Endothelial cell of umbilical vein (primary cell): Measurements from ENCODE around the gene BCAS3. TPM values are rescaled to one million over a fixed set of nuclear protein-coding genes. Genes with fewer than 3 reads are reported as not detected.

ENCODE experiments used
- BruUV-seq: library from RNA; stranded (reverse); fragments of 400-500 nt; replicated peaks from 2 replicates; lab custom pipeline; 2021; lab: Mats Ljungman, UMichigan
- CTCF ChIA-PET: fragments of 300-600, 350-600 bp; sonication (Branson Sonifier 250); formaldehyde crosslinking; loops from one replicate; lab custom pipeline; 2021; ENCODE audit warnings: antibody characterized with exemption, inconsistent platforms; lab: Charles Lee
- POLR2A ChIA-PET: fragments of 300-600, 350-600 bp; sonication (Branson Sonifier 250); formaldehyde crosslinking; loops from one replicate; lab custom pipeline; 2021; ENCODE audit warnings: antibody characterized with exemption, inconsistent platforms; lab: Charles Lee
- DNase-seq: peaks from one replicate; pipeline ENCODE4 v3.0.0-alpha.2; 2011; ENCODE audit warnings: low read depth, low spot score
- FAIRE-seq: peaks from 2 replicates; lab custom pipeline; 2011; peaks lifted over from hg19 to GRCh38; lab: Jason Lieb, UNC
- H2AFZ ChIP-seq: 2 replicates; pipeline ENCODE4 v1.6.0; 2012; ENCODE audit warnings: low read depth, low read length, control low read depth, inconsistent platforms
- H3K27ac ChIP-seq: 2 replicates; pipeline ENCODE4 v1.5.1; 2011; ENCODE audit warnings: low read depth, mild to moderate bottlenecking, control low read depth, low read length, moderate library complexity; ENCODE audit not compliant: insufficient read depth
- H3K27me3 ChIP-seq, 2 experiments: 2 replicates each; pipeline versions ENCODE4 v1.6.0 to v1.6.1; 2011; ENCODE audit warnings: low read length in 2 of 2, mixed read lengths in 1 of 2; ENCODE audit not compliant: control insufficient read depth in 2 of 2, insufficient read depth in 2 of 2
- H3K36me3 ChIP-seq, 2 experiments: 2 replicates in 1 of 2; 3 replicates in 1 of 2; pipeline ENCODE4 v1.5.1; 2011; ENCODE audit warnings: low read length in 2 of 2, mild to moderate bottlenecking in 1 of 2, moderate library complexity in 1 of 2; ENCODE audit not compliant: control insufficient read depth in 2 of 2, insufficient read depth in 2 of 2; ENCODE audit errors: extremely low read depth in 1 of 2
- H3K4me1 ChIP-seq: 3 replicates; pipeline ENCODE4 v1.5.1; 2011; ENCODE audit warnings: mild to moderate bottlenecking, low read length; ENCODE audit not compliant: control insufficient read depth, insufficient read depth; ENCODE audit errors: extremely low read depth
- H3K4me2 ChIP-seq: 2 replicates; pipeline ENCODE4 v1.6.1; 2011; ENCODE audit warnings: low read length, control low read depth, mixed read lengths; ENCODE audit not compliant: insufficient read depth
- H3K4me3 ChIP-seq, 3 experiments: fragments of 200-600 bp in 1 of 3; sonication (generic), shearing (Covaris generic) in 1 of 3; replicated peaks in 1 of 3; 2 replicates each; pipeline ENCODE4 v1.5.1; 2011 to 2016; ENCODE audit warnings: control low read depth in 3 of 3, low read length in 3 of 3, mild to moderate bottlenecking in 2 of 3, inconsistent platforms in 1 of 3, low read depth in 1 of 3, moderate library complexity in 1 of 3; ENCODE audit not compliant: insufficient read depth in 1 of 3
- H3K79me2 ChIP-seq: 2 replicates; pipeline ENCODE4 v1.6.0; 2012; ENCODE audit warnings: low read length, inconsistent platforms; ENCODE audit not compliant: control insufficient read depth, insufficient read depth
- H3K9ac ChIP-seq: replicated peaks from 2 replicates; pipeline ENCODE3; 2011; ENCODE audit warnings: low read length, control low read depth; ENCODE audit not compliant: insufficient read depth; ENCODE audit errors: extremely low read depth
- H3K9me1 ChIP-seq: replicated peaks from 3 replicates; pipeline ENCODE4 v1.6.0; 2011; ENCODE audit warnings: mild to moderate bottlenecking, low read length; ENCODE audit not compliant: control insufficient read depth, insufficient read depth; ENCODE audit errors: extremely low read depth
- H3K9me3 ChIP-seq: replicated peaks from 2 replicates; pipeline ENCODE4 v1.5.1; 2012; ENCODE audit warnings: low read length, inconsistent platforms; ENCODE audit not compliant: control insufficient read depth, insufficient read depth
- H4K20me1 ChIP-seq: replicated peaks from 2 replicates; pipeline ENCODE3; 2011; ENCODE audit warnings: mild to moderate bottlenecking, low read length; ENCODE audit not compliant: control insufficient read depth, insufficient read depth; ENCODE audit errors: extremely low read depth
- EZH2 ChIP-seq: IDR thresholded peaks from 2 replicates; pipeline ENCODE4 v1.6.1; 2012; ENCODE audit warnings: borderline replicate concordance, low read depth, mild to moderate bottlenecking, moderate library complexity, low read length, inconsistent platforms; ENCODE audit not compliant: severe bottlenecking
- FOS ChIP-seq: IDR thresholded peaks from 2 replicates; pipeline ENCODE4 v1.6.1; 2011; ENCODE audit warnings: mild to moderate bottlenecking, low read length, moderate library complexity, borderline replicate concordance; ENCODE audit not compliant: insufficient read depth
- GATA2 ChIP-seq: IDR thresholded peaks from 2 replicates; pipeline ENCODE4 v1.7.0; 2011; ENCODE audit warnings: low read depth, mild to moderate bottlenecking, moderate library complexity, mixed read lengths, low read length; ENCODE audit not compliant: insufficient read length, insufficient read depth
- JUN ChIP-seq: IDR thresholded peaks from 2 replicates; pipeline ENCODE4 v1.6.1; 2011; ENCODE audit warnings: borderline replicate concordance, low read depth; ENCODE audit not compliant: insufficient read length, insufficient read depth
- MYC ChIP-seq: IDR thresholded peaks from one replicate; pipeline ENCODE4 v1.6.1; 2011; ENCODE audit warnings: mild to moderate bottlenecking, low read depth, low read length
- POLR2A ChIP-seq: IDR thresholded peaks from 2 replicates; pipeline ENCODE4 v1.6.1; 2012; ENCODE audit warnings: low read depth, mild to moderate bottlenecking, control low read depth, low read length
- POLR2AphosphoS5 ChIP-seq: IDR thresholded peaks from 2 replicates; pipeline ENCODE4 v1.6.1; 2012; ENCODE audit warnings: low read depth, mild to moderate bottlenecking, control low read depth, low read length, moderate library complexity; ENCODE audit not compliant: insufficient read depth
- dilution Hi-C: fragments of 300-500 bp; cut with MboI; formaldehyde crosslinking; loops from one replicate; pipeline ENCODE4 v1.15.0; 2019; ENCODE audit warnings: low sequenced_read_pairs; ENCODE audit not compliant: extremely low pct_ligation_motif_present
- intact Hi-C: fragments of 100-400 bp; cut with micrococcal nuclease; formaldehyde crosslinking; loops from one replicate; pipeline ENCODE4 v1.10.0; 2022
- polyA plus RNA-seq, 4 experiments: library from polyadenylated mRNA; depleted of rRNA in 3 of 4; stranded (reverse) in 3 of 4; unstranded in 1 of 4; fragments of >200 nt; gene quantifications; 2 replicates each; pipeline versions ENCODE4 v1.2.1 to v1.2.3, GENCODE V29; 2011 to 2012; ENCODE audit warnings: missing spikeins in 1 of 4
- total RNA-seq: library from RNA; stranded (reverse); gene quantifications from 2 replicates; pipeline ENCODE4 v1.2.3, GENCODE V29; 2021
- TF ChIP-seq, protein P1 (sequence below): IDR thresholded peaks from 2 replicates; pipeline ENCODE4 v1.6.1; 2011; ENCODE audit not compliant: insufficient read depth, insufficient read length
- TF ChIP-seq, protein P2 (sequence below), 2 donors: IDR thresholded peaks; 1 replicate in 1 of 2; 2 replicates in 1 of 2; pipeline ENCODE4 v1.5.1; 2011; ENCODE audit warnings: low read length in 2 of 2, mild to moderate bottlenecking in 2 of 2, moderate library complexity in 2 of 2, control low read depth in 1 of 2, inconsistent platforms in 1 of 2, low read depth in 1 of 2; ENCODE audit not compliant: insufficient read depth in 1 of 2; ENCODE audit errors: extremely low read depth in 1 of 2

Gene BCAS3
- total and polyA plus RNA-seq, 2 donors (not counting 3 experiments of a cell fraction or from before 2014, with no cell fraction given): 8.2 to 16.0 TPM

DNA sequence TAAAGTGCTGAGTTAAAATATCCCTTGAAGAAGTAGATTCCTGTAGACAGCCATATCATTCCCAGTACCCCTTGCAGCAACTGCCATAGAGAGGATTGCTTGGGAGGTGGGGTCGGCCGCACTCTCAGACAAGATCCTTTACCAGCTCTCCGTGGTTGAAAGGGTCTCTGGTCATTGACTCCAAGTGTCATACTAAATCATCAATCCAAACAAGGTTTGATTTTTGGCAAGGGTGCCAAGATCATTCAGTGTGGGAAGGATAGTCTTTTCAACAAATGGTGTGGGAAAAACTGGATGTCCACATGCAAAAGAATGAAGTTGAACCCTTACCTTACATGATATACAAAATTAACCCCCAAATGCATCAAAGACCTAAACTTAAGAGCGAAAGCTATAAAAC is 743.8 kb downstream of the BCAS3 start:
- FAIRE-seq: no peak
- Histone ChIP-seq H3K36me3 (no peaks in the 10 kb centered on the region), H2AFZ (no peak overlapping the region), H3K4me3 (no peak overlapping the region), H3K79me2 (no peaks in the 10 kb centered on the region), H3K27me3 (peaks cover 12 to 20% of the 10 kb centered on the region in 2 experiments), H3K9me3 (no peaks in the 10 kb centered on the region), H4K20me1 (no peaks in the 10 kb centered on the region), H3K9me1 (no peaks in the 10 kb centered on the region), H3K27ac (no peak overlapping the region), H3K4me1 (no peaks in the 10 kb centered on the region), H3K9ac (no peak overlapping the region), H3K4me2 (no peak overlapping the region)
- TF ChIP-seq POLR2AphosphoS5: no peak
- TF ChIP-seq, protein P1, sequence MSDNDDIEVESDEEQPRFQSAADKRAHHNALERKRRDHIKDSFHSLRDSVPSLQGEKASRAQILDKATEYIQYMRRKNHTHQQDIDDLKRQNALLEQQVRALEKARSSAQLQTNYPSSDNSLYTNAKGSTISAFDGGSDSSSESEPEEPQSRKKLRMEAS: no peak
- no peak for TF ChIP-seq EZH2
- no peak for TF ChIP-seq JUN
- TF ChIP-seq, protein P2, sequence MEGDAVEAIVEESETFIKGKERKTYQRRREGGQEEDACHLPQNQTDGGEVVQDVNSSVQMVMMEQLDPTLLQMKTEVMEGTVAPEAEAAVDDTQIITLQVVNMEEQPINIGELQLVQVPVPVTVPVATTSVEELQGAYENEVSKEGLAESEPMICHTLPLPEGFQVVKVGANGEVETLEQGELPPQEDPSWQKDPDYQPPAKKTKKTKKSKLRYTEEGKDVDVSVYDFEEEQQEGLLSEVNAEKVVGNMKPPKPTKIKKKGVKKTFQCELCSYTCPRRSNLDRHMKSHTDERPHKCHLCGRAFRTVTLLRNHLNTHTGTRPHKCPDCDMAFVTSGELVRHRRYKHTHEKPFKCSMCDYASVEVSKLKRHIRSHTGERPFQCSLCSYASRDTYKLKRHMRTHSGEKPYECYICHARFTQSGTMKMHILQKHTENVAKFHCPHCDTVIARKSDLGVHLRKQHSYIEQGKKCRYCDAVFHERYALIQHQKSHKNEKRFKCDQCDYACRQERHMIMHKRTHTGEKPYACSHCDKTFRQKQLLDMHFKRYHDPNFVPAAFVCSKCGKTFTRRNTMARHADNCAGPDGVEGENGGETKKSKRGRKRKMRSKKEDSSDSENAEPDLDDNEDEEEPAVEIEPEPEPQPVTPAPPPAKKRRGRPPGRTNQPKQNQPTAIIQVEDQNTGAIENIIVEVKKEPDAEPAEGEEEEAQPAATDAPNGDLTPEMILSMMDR (IDR thresholded peaks at IDR 0.05; ENCODE audit: extremely low read depth in 1 of 2, insufficient read depth in 1 of 2, low read depth in 1 of 2, low read length in 2 of 2): no peak
- no peak for TF ChIP-seq FOS
- TF ChIP-seq POLR2A: no peak
- no peak for TF ChIP-seq MYC
- TF ChIP-seq GATA2: no peak
- DNase-seq: no peak
- ChIA-PET CTCF (interaction anchor here (1.4 to 3.1 kb wide), 3 partner anchors 10 to 129 kb away, joined by 4 to 16 read pairs (median 7); no protein-coding TSS in a partner anchor), POLR2A (no interaction called here)
- no TSS peak for BruUV-seq
- dilution Hi-C loops: no loop called here
- intact Hi-C loops: no loop called here
